GM18867 (cell line): Measurements from ENCODE around the gene NTN5.
"Not testable (repeated sequence)": the region's sequence is repeated elsewhere in the genome, so short reads cannot be mapped to it uniquely, and the experiment has no call there.

Experiments
- ATAC-seq: cut with Tn5 transposase; IDR thresholded peaks from one replicate; pipeline ENCODE4 v1.9.1; 2021; ENCODE audit warnings: mild to moderate bottlenecking, moderate library complexity; ENCODE audit not compliant: unreplicated experiment

Gene NTN5

GRCh38 chr19:48645620-48646000 lies 27.2 kb downstream of the NTN5 start:
- no peak for ATAC-seq

- ATAC-seq = peak; percentile 38
These were observed 27.8 kb downstream of the NTN5 start for GRCh38 chr19:48644839-48645619.

- ATAC-seq = no peak
These were observed 28.5 kb downstream of the NTN5 start for GRCh38 chr19:48644355-48644754.

- ATAC-seq = no peak
These were observed 30.0 kb downstream of the NTN5 start for GRCh38 chr19:48642862-48643261.

- no peak for ATAC-seq
These were observed 31.0 kb downstream of the NTN5 start for GRCh38 chr19:48641850-48642249.

GRCh38 chr19:48639483-48640375 lies 33.1 kb downstream of the NTN5 start:
- ATAC-seq = no peak

- no peak for ATAC-seq
These were observed 33.9 kb downstream of the NTN5 start for GRCh38 chr19:48638831-48639381.

- peak; percentile 13 for ATAC-seq
These were observed 34.6 kb downstream of the NTN5 start for GRCh38 chr19:48637948-48638830.

- peak; percentile 74 for ATAC-seq
These were observed 35.3 kb downstream of the NTN5 start for GRCh38 chr19:48637449-48637947.

GRCh38 chr19:48636859-48637448 lies 35.9 kb downstream of the NTN5 start, which contains the start of gene DBP:
TSS of gene DBP (minus strand) at chr19:48637379. CDS start at chr19:48636994, 385 bp downstream.
- ATAC-seq = no peak

- ATAC-seq = no peak
These were observed 36.6 kb downstream of the NTN5 start for GRCh38 chr19:48635966-48636858.

GRCh38 chr19:48635263-48635965 lies 37.4 kb downstream of the NTN5 start:
- ATAC-seq = no peak

GRCh38 chr19:48634424-48635262 lies 38.2 kb downstream of the NTN5 start:
- peak; percentile 36 for ATAC-seq

GRCh38 chr19:48634036-48634342 lies 38.8 kb downstream of the NTN5 start:
- no peak for ATAC-seq

GRCh38 chr19:48633148-48634035 lies 39.4 kb downstream of the NTN5 start:
- no peak for ATAC-seq

GRCh38 chr19:48632692-48633147 lies 40.1 kb downstream of the NTN5 start:
- ATAC-seq = no peak

- ATAC-seq = not testable (repeated sequence)
These were observed 40.5 kb downstream of the NTN5 start for GRCh38 chr19:48632286-48632685.
